ENCODE data around the gene DLK1.

- no peak for TF ChIP-seq POLR2A (IDR thresholded peaks at IDR 0.05)
- no peak for TF ChIP-seq CTCF (IDR thresholded peaks at IDR 0.05)
- TF ChIP-seq EP300 (IDR thresholded peaks at IDR 0.05; ENCODE audit: low read depth): no peak
These were observed 5.1 kb upstream of the DLK1 start for GRCh38 chr14:100721568-100721967.

All from transverse colon (tissue), 3 donors.